Muscle of leg (tissue), 11 donors: ENCODE measurements around the gene NTF3. TPM values are rescaled to one million over a fixed set of nuclear protein-coding genes. Genes with fewer than 3 reads are reported as not detected.

Source experiments
- DNase-seq: peaks from one replicate; pipeline ENCODE4 v3.0.0; 2013
- H3K27ac ChIP-seq: one replicate; pipeline ENCODE4 v1.5.1; 2013; ENCODE audit warnings: mild to moderate bottlenecking, low read length, control low read depth
- H3K27me3 ChIP-seq: one replicate; pipeline ENCODE4 v1.6.1; 2013; ENCODE audit warnings: low read length; ENCODE audit not compliant: control insufficient read depth, insufficient read depth
- H3K36me3 ChIP-seq: one replicate; pipeline ENCODE4 v1.6.1; 2013; ENCODE audit warnings: low read length; ENCODE audit not compliant: control insufficient read depth, insufficient read depth
- H3K4me1 ChIP-seq: one replicate; pipeline ENCODE4 v1.6.1; 2013; ENCODE audit warnings: low read length; ENCODE audit not compliant: control insufficient read depth, insufficient read depth
- H3K4me3 ChIP-seq: one replicate; pipeline ENCODE4 v1.5.1; 2013; ENCODE audit warnings: low read length, control low read depth
- H3K9me3 ChIP-seq: replicated peaks from 2 replicates; pipeline ENCODE4 v1.6.1; 2013; ENCODE audit warnings: low read depth, low read length; ENCODE audit not compliant: control insufficient read depth
- WGBS: methylation state at CpG from one replicate; pipeline ENCODE4 v1.1.5; 2013; ENCODE audit warnings: missing lambda C conversion rate; ENCODE audit not compliant: insufficient coverage; 5-methylcytosine and 5-hydroxymethylcytosine counted together
- polyA plus RNA-seq, 8 donors: library from polyadenylated mRNA; unstranded; fragments of 120-200 nt; gene quantifications; one replicate each; pipeline versions ENCODE4 v1.2.1 to v1.2.3, GENCODE V29; 2013; ENCODE audit warnings: inconsistent platforms in 1 of 8, low replicate concordance in 1 of 8; ENCODE audit not compliant: insufficient read length in 8 of 8, insufficient read depth in 1 of 8
- total RNA-seq: library from RNA; stranded (reverse); fragments of 120-200 nt; gene quantifications from one replicate; pipeline ENCODE4 v1.2.4, GENCODE V29; 2013

Gene NTF3
- total and polyA plus RNA-seq, 9 donors, result 2.0 to 7.3 (median 4.2) TPM

- no peaks in the 10 kb centered on the region for H3K36me3 ChIP-seq
- peaks cover 55% of the 10 kb centered on the region for H3K4me1 ChIP-seq
- WGBS, result 3% methylated on average over 30 of the region's 58 CpGs
- peak; percentile 39 for DNase-seq
- peak overlapping the region; percentile 43 for H3K4me3 ChIP-seq
- no peaks in the 10 kb centered on the region for H3K9me3 ChIP-seq
- no peak overlapping the region for H3K27ac ChIP-seq
- peaks cover 57% of the 10 kb centered on the region for H3K27me3 ChIP-seq
Observed at GRCh38 chr12:5430641-5431603, 986 bp upstream of the NTF3 start.

DNA sequence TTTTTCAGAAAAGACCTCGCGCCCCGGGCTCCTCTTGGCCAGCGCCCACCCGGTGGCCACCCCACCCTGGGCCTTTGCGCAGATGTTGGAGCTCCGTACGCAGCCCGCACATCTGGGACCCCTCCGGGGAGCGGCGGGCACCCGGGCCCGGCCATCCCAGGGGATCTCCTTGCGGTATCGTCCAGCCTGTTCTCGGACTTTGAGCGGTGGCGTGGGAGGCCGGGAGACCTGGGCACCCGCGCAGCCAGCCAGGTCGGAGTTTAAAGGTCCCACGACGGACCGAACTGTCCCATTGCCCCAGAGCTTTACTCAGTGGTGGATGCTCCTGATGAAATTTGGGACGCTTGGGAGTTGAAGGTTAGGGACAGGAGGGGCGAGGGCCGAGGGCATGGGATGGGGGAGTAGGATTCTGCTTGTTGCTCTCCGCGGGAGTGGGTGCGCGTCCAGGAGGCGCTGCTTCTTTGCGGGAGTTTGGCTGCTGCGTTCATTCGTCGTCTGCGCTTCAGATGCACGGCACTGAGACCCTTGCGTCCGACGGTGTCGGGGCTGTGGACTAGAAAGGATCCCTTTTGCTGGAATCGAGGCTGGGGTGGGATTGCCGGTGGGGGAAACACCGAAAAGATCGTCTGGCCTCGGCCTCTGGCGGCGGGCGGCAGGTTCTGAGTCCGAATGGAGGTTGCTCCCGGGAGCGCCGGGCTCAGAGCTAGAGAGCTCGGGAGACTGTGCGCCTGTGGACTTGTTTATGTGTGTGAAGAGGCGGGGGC, 1.4 kb downstream of the NTF3 start:
- Histone ChIP-seq H3K9me3 (no peaks in the 10 kb centered on the region), H3K4me1 (peaks cover 64% of the 10 kb centered on the region), H3K27me3 (peaks cover 57% of the 10 kb centered on the region), H3K27ac (no peak overlapping the region), H3K36me3 (no peaks in the 10 kb centered on the region), H3K4me3 (peak overlapping the region; percentile 64)
- peak; percentile 36 for DNase-seq
- WGBS, result 1% methylated on average over 58 of the region's 59 CpGs

DNA sequence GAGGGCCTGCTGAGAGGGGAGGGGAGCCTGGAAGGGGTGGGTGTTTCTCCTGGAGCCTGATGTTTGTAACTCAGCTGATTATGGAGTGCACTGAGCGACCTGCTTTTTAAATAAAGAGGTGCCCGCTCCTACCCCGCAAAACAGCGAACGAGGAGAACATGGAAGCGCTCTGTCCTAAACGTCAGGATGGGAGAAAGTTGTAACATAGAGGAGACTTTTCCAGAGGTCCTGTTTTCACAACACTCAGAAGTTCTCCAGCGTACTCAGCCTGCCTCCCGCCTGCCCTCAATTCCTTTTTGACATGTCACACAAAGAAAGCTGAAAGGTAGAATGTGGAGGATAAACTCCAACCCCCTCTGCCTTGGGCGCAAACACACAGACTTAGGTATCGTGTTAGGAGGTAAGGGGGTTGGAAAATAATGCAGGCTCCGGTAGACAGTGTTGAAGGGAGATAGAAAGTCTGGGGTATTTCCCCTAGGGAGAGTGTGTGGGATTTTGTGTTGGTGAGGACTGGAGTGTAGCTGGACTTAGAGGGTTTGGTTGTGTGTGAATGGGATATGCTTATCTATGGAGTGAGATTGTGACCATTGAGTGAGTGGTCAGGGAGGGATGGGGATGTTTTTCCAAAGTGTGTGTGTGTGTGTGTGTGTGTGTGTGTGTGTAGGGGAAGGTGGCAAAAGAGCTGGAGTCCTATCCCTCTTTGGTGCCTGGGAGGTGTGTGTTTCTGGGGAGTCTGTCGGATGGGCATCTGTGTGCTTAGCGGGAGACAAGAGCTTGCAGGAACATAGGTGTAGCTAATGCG, 2.1 kb downstream of the NTF3 start:
- no peak for DNase-seq
- no peak overlapping the region for H3K27ac ChIP-seq
- peaks cover 57% of the 10 kb centered on the region for H3K27me3 ChIP-seq
- no peaks in the 10 kb centered on the region for H3K9me3 ChIP-seq
- peaks cover 59% of the 10 kb centered on the region for H3K4me1 ChIP-seq
- peak overlapping the region; percentile 64 for H3K4me3 ChIP-seq
- WGBS, result 34% methylated on average over 8 of the region's 15 CpGs
- no peaks in the 10 kb centered on the region for H3K36me3 ChIP-seq

- no peaks in the 10 kb centered on the region for H3K36me3 ChIP-seq
- no peak overlapping the region for H3K27ac ChIP-seq
- peaks cover 50% of the 10 kb centered on the region for H3K27me3 ChIP-seq
- peaks cover 51% of the 10 kb centered on the region for H3K4me1 ChIP-seq
- H3K9me3 ChIP-seq, result no peaks in the 10 kb centered on the region
- no peak overlapping the region for H3K4me3 ChIP-seq
- 35% methylated on average over 5 of the region's 6 CpGs for WGBS
- DNase-seq, result no peak
Observed at GRCh38 chr12:5434647-5435560, 3.0 kb downstream of the NTF3 start.

DNA sequence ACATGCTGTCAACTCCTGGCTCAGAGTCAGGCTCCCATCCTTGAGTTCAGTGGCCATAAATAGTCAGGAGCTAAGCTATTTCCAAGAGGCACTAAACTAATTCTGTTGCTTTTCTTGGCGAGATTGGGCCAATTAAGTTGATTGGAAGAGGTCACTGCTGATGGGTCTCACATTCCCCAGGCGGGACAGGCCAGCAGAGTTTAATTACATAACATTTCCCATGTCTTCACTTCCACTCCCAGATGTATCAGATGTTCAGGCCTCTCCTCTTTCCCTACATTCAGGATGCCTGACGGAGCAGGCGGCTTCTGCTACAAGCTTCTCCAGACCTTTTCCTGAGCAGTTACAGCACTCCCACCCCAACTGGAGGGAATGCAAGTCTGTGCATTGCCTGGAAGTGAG, 5.3 kb downstream of the NTF3 start:
- Histone ChIP-seq H3K27me3 (peaks cover 34% of the 10 kb centered on the region), H3K27ac (peak overlapping the region; percentile 4)

DNA sequence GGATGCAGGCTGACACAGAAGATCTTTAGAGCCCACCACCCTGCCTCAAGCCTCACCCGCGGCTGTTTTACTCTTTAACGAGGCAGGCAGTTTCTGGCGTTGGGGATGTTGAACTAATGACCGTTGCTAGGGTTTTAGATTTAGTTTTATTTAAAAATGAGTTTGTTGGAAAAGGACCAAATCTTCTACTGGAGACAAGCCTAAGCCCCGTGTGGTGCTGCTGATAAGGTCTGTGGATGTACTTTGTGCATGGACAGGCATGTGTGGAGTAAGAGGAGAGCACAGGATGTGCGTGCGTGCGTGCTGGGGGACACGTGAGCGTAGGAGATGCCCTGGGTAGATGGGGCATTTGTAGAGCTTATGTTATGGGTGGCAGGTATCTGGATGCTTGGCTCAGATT, 5.7 kb downstream of the NTF3 start:
- Histone ChIP-seq H3K27ac (peak overlapping the region; percentile 4), H3K9me3 (no peaks in the 10 kb centered on the region), H3K4me3 (no peak overlapping the region), H3K36me3 (no peaks in the 10 kb centered on the region), H3K27me3 (peaks cover 30% of the 10 kb centered on the region), H3K4me1 (peaks cover 29% of the 10 kb centered on the region)
- WGBS, result 61% methylated on average over 9 of the region's 11 CpGs
- no peak for DNase-seq

More for the DNA sequence above, 5.3 kb downstream of the NTF3 start:
- no peak overlapping the region for H3K4me3 ChIP-seq
- WGBS, result 57% methylated on average over 1 of the region's 4 CpGs
- peak; percentile 45 for DNase-seq
- H3K4me1 ChIP-seq, result peaks cover 33% of the 10 kb centered on the region
- H3K9me3 ChIP-seq, result no peaks in the 10 kb centered on the region
- no peaks in the 10 kb centered on the region for H3K36me3 ChIP-seq

DNA sequence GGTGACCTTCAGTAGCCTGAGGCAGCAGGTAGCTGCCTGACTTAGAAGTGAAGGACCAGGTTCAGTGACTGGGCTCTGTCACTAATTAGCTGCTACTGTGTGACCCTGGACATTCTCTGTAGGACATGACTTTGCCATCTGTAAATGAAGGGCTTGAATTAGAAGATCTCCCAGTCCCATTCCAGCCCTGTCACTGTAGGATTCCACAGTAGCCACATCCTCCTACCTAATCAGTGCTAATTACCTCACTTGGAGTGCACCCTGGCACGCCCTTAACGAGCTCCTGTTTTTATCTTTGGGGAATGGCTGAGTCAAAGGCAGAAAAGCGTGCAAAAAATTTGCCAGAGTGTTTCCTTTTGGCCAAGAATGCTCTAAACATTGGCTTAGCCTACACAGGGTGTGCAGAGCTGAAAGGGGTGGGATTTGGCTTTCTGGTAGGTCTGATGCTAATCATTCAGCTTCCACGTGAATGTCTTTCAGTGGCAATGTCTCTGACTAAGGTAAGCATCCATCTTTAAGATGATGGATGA, 6.8 kb downstream of the NTF3 start:
- H3K4me1 ChIP-seq, result peaks cover 21% of the 10 kb centered on the region
- 57% methylated on average over 4 of the region's 4 CpGs for WGBS
- no peak overlapping the region for H3K4me3 ChIP-seq
- H3K27ac ChIP-seq, result no peak overlapping the region
- H3K27me3 ChIP-seq, result peaks cover 18% of the 10 kb centered on the region
- no peaks in the 10 kb centered on the region for H3K9me3 ChIP-seq
- H3K36me3 ChIP-seq, result no peaks in the 10 kb centered on the region
- DNase-seq, result no peak

DNA sequence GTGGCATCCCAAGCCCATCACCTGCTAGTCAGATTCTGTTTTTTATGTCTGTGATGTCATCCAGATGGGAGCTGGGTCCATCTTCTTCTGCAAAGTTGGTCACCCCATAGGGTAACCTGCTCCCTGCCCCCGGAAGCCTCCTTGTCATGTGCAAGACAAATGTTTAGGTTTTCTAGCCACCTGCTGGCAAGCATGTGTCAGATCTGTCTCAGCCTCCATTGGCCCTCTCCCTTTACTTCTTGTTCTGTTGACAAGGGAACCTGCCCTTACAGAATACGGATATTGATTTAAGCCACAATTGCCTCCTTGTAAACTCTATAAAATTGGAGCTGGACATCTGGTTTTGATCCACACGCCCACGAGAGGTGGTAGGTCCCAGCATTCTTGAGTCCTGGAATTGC, 7.5 kb downstream of the NTF3 start:
- Histone ChIP-seq H3K27ac (no peak overlapping the region), H3K9me3 (no peaks in the 10 kb centered on the region), H3K4me1 (peaks cover 14% of the 10 kb centered on the region), H3K36me3 (no peaks in the 10 kb centered on the region), H3K4me3 (no peak overlapping the region), H3K27me3 (peaks cover 12% of the 10 kb centered on the region)
- DNase-seq, result no peak
- 50% methylated on average over 3 of the region's 4 CpGs for WGBS

- Histone ChIP-seq H3K4me3 (no peak overlapping the region), H3K27me3 (peaks cover 7% of the 10 kb centered on the region), H3K36me3 (no peaks in the 10 kb centered on the region), H3K27ac (no peak overlapping the region), H3K4me1 (peaks cover 11% of the 10 kb centered on the region), H3K9me3 (no peaks in the 10 kb centered on the region)
- DNase-seq, result no peak
Observed at GRCh38 chr12:5439788-5440300, 7.9 kb downstream of the NTF3 start.
